Rectal smooth muscle tissue (tissue), 1 donor: ENCODE measurements around the gene APBA2.

Experiments used
- H3K27ac ChIP-seq: one replicate; pipeline ENCODE4 v1.7.0; 2013; ENCODE audit warnings: low read depth, low read length, inconsistent platforms
- H3K27me3 ChIP-seq: one replicate; pipeline ENCODE4 v1.7.0; 2013; ENCODE audit warnings: low read length; ENCODE audit not compliant: control insufficient read depth, insufficient read depth
- H3K36me3 ChIP-seq: one replicate; pipeline ENCODE4 v1.7.0; 2013; ENCODE audit warnings: low read length; ENCODE audit not compliant: control insufficient read depth, insufficient read depth
- H3K4me1 ChIP-seq: one replicate; pipeline ENCODE4 v1.7.0; 2013; ENCODE audit warnings: low read length; ENCODE audit not compliant: control insufficient read depth, insufficient read depth
- H3K4me3 ChIP-seq: one replicate; pipeline ENCODE4 v1.7.0; 2013; ENCODE audit warnings: low read length
- H3K9ac ChIP-seq: one replicate; pipeline ENCODE4 v1.7.0; 2013; ENCODE audit warnings: low read length

The APBA2 gene

DNA sequence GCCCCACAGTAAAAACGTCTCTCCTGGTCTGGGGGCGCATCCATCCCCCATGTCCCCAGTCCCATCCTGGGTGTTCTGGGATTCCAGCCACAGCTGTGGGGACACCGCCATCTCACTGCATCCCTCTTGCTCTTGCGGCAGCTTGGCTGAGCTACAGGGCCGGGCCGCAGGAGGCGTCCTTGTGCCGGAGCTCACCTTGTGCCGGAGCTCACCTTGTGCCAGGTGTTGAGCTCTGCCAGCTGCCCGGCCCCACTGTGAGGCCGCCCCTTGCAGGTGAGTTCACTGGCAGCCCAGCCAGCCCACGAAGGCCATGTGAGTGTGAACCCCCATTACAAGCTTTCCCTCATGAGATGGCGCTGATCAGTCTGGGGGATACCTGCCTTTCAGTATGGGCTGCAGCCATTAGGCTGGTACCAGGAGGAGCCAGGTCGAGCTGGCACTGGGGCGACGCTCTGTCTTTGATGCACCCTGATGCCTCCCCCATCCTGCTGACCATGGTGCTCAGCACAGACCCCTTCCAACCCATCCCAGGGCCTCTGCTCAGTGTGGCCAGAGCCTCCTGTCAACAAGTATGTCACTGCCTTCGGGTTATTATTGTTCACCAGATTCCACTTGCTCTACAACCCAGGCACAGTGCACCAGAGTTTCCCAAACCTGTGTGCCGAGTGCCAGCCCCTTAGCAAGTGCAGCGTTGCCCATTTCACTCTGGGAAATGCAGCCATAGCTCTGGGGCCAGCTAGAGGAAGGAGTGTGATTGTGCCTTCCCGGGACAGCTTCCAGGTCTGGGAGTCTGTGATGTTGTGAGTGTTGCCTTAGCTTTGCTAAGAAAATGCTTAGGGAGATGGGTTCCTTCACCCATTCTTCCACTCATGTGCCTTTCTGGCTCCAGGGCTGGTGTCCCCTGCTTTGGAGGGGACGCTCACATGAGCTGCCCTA is 105.7 kb downstream of the APBA2 start:
- H3K27me3 ChIP-seq, result no peaks in the 10 kb centered on the region
- H3K4me3 ChIP-seq, result no peak overlapping the region
- H3K9ac ChIP-seq, result no peak overlapping the region
- no peaks in the 10 kb centered on the region for H3K4me1 ChIP-seq
- H3K36me3 ChIP-seq, result no peaks in the 10 kb centered on the region
- no peak overlapping the region for H3K27ac ChIP-seq

DNA sequence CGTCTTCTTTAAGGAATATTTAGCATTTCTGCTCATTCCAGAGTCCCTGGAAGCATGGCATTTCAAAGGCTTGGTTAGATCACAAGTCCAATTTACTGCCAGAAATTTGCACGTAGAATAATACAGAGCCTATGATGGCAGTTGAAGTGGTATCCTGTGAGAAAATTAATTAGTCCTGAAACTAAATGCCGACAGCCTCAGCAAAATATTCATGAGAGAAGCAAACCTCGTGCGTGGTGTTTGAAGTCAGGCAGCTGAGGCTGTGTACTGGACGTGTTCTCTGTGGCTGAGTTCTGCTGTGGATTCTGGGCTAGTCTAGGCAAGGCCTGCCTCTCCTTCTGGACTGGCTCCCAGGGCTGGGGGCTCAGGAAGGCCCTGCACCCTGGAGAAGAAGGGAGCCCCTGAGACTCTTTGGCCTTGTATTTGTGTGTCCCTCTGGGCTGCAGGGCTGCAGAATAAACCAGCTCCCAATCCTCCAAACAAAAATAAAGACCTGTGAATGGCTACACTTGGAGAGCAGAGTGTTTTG is 106.6 kb downstream of the APBA2 start:
- H3K36me3 ChIP-seq, result no peaks in the 10 kb centered on the region
- H3K4me1 ChIP-seq, result no peaks in the 10 kb centered on the region
- no peak overlapping the region for H3K9ac ChIP-seq
- no peaks in the 10 kb centered on the region for H3K27me3 ChIP-seq
- H3K4me3 ChIP-seq, result no peak overlapping the region
- H3K27ac ChIP-seq, result no peak overlapping the region

DNA sequence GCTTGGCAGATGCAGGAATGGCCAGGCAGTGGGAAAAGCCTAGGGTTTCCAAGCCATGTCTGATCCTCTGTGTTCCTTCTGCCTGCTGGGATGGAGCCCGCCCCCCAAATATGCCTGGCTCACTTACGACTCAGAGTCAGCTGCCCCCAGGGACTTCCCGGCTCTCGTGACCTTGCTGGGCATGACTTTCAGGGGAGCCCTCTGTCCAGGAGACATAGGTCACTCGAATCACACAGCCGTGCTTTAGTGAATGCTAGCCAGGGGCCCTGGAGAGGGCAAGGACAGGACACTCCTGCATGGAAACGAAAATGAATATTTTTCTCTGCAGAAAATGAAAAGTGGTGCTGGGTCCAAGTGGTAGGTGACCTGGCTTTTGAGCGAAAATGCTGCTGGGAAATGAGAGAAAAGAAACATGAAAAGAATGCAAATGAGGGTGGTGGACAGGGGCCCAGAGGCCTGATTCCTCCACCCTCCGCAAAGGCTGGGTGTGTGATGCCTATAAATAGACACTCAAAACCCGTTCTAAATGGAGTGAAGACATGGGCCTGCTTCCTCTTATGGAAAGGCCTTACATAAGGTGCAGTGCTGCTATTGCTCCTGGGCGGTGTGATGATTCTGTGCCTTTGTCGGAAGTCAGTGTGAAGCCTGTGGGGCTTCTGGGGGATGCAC is 107.4 kb downstream of the APBA2 start:
- Histone ChIP-seq H3K9ac (no peak overlapping the region), H3K4me1 (no peaks in the 10 kb centered on the region)

DNA sequence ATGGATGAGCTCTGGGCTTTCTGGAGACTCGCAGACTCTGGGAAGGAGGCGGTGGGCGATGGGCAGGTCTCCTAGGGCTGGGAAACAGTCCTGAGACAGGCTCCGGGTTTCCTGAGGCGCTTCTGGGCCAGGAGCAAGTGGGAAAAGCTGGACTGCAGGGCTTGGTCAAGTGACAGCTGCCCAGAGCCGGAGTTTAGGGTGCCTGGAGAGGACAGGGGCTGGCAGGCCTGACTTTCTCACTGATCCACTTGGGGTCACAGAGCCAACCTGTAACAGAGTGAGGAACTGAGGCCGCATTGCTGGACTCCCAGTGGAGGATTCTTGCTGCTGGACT is 107.9 kb downstream of the APBA2 start:
- no peak overlapping the region for H3K9ac ChIP-seq
- no peak overlapping the region for H3K27ac ChIP-seq
- H3K27me3 ChIP-seq, result no peaks in the 10 kb centered on the region
- no peak overlapping the region for H3K4me3 ChIP-seq
- H3K36me3 ChIP-seq, result no peaks in the 10 kb centered on the region
- no peaks in the 10 kb centered on the region for H3K4me1 ChIP-seq

More for the DNA sequence above, 107.4 kb downstream of the APBA2 start:
- Histone ChIP-seq H3K36me3 (no peaks in the 10 kb centered on the region), H3K27me3 (no peaks in the 10 kb centered on the region), H3K27ac (no peak overlapping the region), H3K4me3 (no peak overlapping the region)

DNA sequence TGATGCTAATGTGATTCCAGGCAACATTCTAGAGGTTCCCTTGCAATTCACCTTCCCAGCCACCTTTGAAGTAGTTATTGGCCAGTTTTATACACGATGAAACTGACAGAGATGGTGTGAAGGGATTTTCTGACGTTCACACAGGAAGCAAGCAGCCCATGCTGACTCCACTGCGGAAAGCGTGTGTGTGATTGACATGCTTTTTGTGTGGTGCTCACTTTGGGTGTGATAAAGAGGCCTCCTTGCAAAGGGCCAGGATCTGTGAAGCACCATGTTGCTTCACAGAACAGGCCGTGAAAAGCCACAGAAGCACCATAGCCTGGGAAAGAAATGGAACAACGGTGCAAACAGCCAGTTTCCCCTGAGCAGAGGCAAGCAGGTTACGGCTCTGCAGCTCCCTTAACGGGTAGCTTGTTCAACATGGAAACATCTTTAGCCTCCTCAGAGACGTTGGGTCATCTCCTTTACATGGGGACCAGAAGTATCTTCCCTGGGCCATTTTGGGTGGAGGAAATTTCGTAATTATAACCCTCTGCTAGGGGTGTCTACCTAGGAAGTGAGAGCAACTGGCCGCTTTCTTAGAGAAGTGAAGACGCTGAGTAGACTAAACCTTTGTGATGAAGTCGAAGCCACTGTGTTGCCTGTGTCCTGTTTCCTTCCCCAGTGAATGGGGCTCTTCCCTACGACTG is 108.5 kb downstream of the APBA2 start:
- H3K36me3 ChIP-seq, result no peaks in the 10 kb centered on the region
- H3K27ac ChIP-seq, result no peak overlapping the region
- H3K4me1 ChIP-seq, result no peaks in the 10 kb centered on the region
- H3K27me3 ChIP-seq, result no peaks in the 10 kb centered on the region
- no peak overlapping the region for H3K4me3 ChIP-seq
- H3K9ac ChIP-seq, result no peak overlapping the region

DNA sequence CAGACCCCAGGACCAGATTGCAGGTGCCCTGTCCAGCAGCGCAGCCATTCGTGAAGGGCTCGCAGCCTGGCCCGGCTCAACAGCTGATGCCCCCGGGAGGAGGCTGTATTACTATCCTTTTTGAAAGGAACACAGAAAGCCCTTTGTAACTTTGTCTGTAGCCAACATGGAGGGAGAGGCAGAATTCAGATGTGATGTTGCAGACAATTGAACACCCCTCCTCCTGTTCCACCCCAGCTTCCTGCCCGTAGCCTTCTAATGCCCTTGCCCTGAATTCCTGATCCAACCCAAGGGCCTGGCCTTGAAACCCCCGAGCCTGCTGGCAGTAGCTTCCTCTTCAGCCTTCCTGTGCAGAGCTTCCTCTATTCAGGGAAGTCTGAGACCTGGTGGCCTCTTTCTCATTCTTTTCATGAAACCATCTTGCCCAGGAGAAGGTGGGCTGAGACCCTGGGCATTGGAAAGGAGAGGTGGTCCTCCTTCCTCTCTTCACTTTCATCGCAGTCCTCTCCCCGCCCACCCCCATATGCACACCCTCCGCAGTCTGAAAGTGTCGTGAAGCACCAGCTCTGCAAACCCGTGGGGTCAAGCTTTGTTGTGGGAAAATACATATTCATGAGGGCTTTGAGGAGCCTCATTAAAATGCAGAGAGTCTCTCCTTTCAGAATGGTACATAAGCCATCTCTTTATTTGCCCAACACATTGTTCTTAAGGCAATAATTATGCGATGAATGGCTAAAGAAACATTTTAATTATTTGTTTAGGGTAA is 109.2 kb downstream of the APBA2 start:
- Histone ChIP-seq H3K9ac (no peak overlapping the region), H3K4me3 (no peak overlapping the region), H3K27ac (no peak overlapping the region), H3K27me3 (no peaks in the 10 kb centered on the region), H3K36me3 (no peaks in the 10 kb centered on the region), H3K4me1 (no peaks in the 10 kb centered on the region)

DNA sequence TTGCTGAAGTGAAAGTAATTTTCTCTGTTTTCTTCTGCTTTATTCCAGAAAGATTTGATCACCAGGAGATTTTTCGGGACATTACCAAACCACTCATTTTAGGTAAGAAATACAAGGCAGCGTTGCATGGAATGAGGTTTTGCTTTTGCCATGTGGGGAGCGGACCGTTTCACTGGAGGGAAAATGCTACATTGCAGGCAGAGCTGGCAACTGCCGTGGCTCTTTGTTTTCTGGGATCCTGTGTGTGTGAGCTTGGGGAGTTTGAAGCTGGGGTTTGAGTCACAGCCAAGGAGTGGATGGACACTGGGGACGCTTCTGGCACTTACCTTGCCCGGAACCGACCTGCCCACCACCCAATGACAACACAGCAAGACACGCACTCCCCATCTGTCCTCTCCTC is 109.9 kb downstream of the APBA2 start:
- Histone ChIP-seq H3K4me1 (no peaks in the 10 kb centered on the region), H3K27ac (no peak overlapping the region), H3K9ac (no peak overlapping the region), H3K36me3 (no peaks in the 10 kb centered on the region), H3K4me3 (no peak overlapping the region), H3K27me3 (no peaks in the 10 kb centered on the region)

DNA sequence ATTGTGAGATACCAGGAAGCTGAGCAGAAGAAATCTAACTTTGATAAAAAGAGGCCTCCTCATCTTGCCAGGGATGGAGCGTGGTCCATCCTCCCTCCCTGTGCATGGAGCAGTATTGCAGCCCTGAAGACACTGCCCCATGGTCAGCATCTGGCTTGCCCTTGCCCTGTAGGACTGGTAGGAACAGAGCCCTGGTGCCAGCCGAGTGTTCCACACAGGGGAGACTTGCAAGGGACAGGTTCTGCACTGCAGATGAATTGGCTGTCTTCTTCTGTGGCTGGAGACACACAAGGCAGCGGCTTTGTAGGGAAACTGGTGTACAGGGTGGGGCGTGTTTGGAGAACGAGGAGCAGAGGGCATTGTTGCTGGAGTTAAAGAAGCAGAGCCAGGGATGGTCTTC is 110.5 kb downstream of the APBA2 start:
- H3K9ac ChIP-seq, result no peak overlapping the region
- no peak overlapping the region for H3K4me3 ChIP-seq
- no peaks in the 10 kb centered on the region for H3K4me1 ChIP-seq
- no peak overlapping the region for H3K27ac ChIP-seq
- no peaks in the 10 kb centered on the region for H3K36me3 ChIP-seq
- H3K27me3 ChIP-seq, result no peaks in the 10 kb centered on the region

DNA sequence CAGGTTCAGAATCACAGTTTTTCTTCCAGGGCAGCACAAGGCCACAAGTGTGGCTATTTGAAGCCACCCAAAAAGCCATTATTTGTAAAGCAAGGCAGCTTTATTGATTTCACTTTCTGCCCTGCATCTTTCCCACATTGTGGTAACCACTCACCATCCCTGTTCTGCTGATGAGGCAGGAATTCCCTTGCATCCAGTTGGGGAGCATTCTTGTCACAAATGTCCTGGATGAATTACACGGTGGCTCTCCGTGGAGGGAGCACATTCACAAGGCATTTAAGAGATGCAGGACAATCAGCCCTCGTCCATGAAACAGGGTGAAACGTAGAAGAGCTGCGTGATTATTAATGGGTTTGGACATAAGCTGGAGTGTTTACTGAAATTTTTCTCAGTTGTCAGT is 111.2 kb downstream of the APBA2 start:
- H3K4me1 ChIP-seq, result no peaks in the 10 kb centered on the region
- no peak overlapping the region for H3K9ac ChIP-seq
- H3K36me3 ChIP-seq, result no peaks in the 10 kb centered on the region
- no peak overlapping the region for H3K4me3 ChIP-seq
- H3K27ac ChIP-seq, result no peak overlapping the region
- no peaks in the 10 kb centered on the region for H3K27me3 ChIP-seq

DNA sequence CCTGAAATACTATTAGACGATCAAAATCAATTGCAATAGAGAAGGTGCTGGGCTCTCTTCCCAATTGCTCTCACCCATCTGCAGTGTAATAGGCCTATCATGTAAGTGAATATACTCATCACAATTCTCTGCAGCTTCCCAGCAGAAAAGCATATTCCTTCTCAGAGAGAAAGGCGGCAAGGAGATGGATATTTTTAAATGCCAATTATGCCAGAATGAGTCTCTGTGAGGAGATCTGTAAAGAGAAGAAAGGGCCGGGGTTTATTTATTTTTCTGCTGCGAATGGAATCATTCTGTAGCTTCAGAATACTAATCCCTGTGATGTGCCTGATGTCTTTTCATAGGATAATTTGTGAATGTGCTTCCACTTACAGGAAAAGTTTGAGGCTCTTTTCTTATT is 112.0 kb downstream of the APBA2 start:
- no peak overlapping the region for H3K27ac ChIP-seq
- no peaks in the 10 kb centered on the region for H3K27me3 ChIP-seq
- H3K4me3 ChIP-seq, result no peak overlapping the region
- no peaks in the 10 kb centered on the region for H3K36me3 ChIP-seq
- no peaks in the 10 kb centered on the region for H3K4me1 ChIP-seq
- no peak overlapping the region for H3K9ac ChIP-seq

DNA sequence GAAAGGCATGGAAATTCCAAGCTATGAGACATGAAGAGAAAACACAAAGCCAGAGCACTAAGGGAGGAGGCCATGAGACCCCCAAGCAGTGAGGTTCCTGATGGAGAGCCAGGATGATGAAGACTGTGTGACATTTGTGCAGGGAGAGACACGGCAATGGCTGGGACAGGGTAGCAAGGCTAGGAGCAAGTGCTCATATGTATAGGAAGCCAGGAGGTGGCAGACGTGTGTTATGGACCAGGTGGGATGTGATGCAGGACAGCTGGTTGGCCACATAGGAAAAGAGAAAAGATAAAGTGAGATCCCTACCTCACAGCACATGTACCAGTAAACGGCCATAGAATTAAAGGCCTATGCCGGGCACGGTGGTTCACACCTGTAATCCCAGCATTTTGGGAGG is 112.7 kb downstream of the APBA2 start:
- Histone ChIP-seq H3K4me1 (no peaks in the 10 kb centered on the region), H3K27me3 (no peaks in the 10 kb centered on the region), H3K36me3 (no peaks in the 10 kb centered on the region), H3K9ac (no peak overlapping the region), H3K27ac (no peak overlapping the region), H3K4me3 (no peak overlapping the region)
